Lower leg skin (tissue), 4 donors: ENCODE results near the gene UBAC2. TPM values are rescaled to one million over a fixed set of nuclear protein-coding genes. Genes with fewer than 3 reads are reported as not detected.
A peak's percentile ranks its signal among the peaks of the same experiment; 100 is the strongest.

Source experiments
- DNase-seq, 2 donors: peaks; one replicate each; pipeline ENCODE4 v3.0.0-alpha.2; 2019; ENCODE audit warnings: low spot score in 2 of 2
- H3K4me3 ChIP-seq: fragments of 200-600 bp; sonication (generic); 2 replicates; pipeline ENCODE4 v1.5.1; 2017; ENCODE audit warnings: mild to moderate bottlenecking, low read depth; ENCODE audit not compliant: poor library complexity, severe bottlenecking
- POLR2A ChIP-seq, 2 donors: fragments of 450-650 bp; IDR thresholded peaks; one replicate each; pipeline ENCODE4 v1.6.1; 2016 to 2017; ENCODE audit warnings: antibody characterized with exemption in 2 of 2, mild to moderate bottlenecking in 1 of 2, moderate library complexity in 1 of 2
- WGBS, 2 donors: methylation state at CpG; one replicate each; pipeline ENCODE4 v1.1.5; 2018; 5-methylcytosine and 5-hydroxymethylcytosine counted together
- intact Hi-C: fragments of 100-400 bp; cut with DNase I; formaldehyde crosslinking; loops from one replicate; pipeline ENCODE4 v1.15.0; 2023; ENCODE audit warnings: low total_unique reads
- total RNA-seq, 4 donors: library from RNA; depleted of rRNA; stranded (reverse); fragments of >200 nt; gene quantifications; one replicate each; pipeline ENCODE4 v1.1.0, GENCODE V29; 2016
- TF ChIP-seq, protein P1 (sequence below), 3 donors: fragments of 450-650 bp; IDR thresholded peaks; one replicate each; pipeline ENCODE4 v1.5.1; 2016; ENCODE audit warnings: antibody characterized with exemption in 3 of 3, mild to moderate bottlenecking in 3 of 3, moderate library complexity in 2 of 3

Gene UBAC2
- total RNA-seq, 4 donors from 2014 or later = 94.8 to 125 (median 106) TPM

DNA sequence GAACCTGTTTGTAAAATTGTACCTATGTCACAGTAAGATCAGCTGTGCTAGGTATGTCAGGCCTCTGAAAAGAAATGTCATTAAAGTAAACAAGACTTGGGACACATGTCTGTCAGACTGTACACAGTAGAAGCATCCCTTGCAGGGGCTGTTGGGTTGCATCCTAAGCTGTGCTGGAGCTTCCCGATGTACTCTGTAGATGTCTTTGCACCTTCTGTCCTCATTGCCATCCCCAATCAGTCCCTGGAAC, 155.3 kb downstream of the UBAC2 start:
- no peak overlapping the region for H3K4me3 ChIP-seq
- TF ChIP-seq POLR2A (IDR thresholded peaks at IDR 0.05) = no peak
- TF ChIP-seq, protein P1, sequence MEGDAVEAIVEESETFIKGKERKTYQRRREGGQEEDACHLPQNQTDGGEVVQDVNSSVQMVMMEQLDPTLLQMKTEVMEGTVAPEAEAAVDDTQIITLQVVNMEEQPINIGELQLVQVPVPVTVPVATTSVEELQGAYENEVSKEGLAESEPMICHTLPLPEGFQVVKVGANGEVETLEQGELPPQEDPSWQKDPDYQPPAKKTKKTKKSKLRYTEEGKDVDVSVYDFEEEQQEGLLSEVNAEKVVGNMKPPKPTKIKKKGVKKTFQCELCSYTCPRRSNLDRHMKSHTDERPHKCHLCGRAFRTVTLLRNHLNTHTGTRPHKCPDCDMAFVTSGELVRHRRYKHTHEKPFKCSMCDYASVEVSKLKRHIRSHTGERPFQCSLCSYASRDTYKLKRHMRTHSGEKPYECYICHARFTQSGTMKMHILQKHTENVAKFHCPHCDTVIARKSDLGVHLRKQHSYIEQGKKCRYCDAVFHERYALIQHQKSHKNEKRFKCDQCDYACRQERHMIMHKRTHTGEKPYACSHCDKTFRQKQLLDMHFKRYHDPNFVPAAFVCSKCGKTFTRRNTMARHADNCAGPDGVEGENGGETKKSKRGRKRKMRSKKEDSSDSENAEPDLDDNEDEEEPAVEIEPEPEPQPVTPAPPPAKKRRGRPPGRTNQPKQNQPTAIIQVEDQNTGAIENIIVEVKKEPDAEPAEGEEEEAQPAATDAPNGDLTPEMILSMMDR (IDR thresholded peaks at IDR 0.05) = no peak
- intact Hi-C loops = no loop called here
- no peak for DNase-seq
- WGBS, 2 donors = 30 to 38% methylated on average over 1 of the region's 1 CpG

DNA sequence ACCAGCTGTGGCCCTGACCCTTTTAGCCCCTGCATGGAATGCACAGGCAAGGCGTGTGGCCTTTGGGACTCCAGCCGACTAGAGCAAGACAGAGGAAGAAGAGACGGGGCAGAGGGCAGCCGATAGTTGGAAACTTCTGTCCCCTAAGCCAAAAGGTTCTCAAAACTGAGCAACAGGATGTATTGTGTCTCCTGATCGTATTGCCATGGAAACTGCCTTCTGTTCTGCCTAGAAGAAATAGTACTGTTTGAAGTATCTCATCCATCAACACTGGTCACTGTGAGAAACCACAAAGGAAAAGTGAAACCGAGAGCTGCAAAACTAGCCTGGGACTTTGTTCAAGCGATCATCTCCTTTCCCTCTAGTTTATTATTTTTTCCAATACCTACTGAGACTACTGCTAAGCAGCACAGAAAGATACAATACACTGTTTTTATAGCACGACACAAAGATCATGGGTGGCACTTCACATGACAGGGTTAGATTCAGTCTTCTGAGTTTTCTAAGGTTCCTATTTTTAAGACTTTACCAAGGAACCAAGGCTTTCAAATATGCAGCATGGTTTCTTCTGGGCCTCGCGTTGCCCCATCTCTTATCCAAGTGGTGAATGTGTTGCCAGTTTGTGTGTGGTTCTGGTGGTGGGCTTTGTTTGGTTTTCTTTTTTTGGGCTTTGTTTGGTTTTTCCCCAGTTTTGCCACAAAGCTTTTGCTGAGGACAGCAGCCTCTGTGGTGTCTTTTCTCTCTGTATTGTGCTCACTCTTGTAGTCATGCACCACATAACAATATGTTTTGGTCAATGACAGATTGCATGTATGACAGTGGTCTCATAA, 155.8 kb downstream of the UBAC2 start:
- peak in 1 of 2 donors; percentile 48 for DNase-seq

DNA sequence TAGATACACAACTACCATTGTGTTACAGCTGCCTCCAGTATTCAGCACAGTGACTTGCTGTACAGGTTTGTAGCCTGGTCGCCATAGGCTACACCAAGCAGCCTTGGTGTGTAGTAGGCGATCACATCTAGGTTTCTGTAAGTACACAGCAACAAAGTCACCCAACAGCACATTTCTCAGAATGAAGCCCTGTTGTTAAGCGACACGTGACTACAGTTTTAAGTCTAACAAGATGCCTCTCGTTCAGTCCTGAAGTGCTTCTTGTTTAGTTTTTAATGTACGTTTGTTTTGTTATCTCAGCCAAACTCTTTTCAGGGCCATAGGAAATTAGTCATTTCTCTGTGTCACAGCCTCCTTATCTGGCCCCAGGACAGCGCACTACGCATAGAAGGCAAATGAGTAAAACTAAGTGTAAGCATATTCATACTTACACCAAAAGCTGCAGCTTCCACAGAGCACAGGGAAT, 156.5 kb downstream of the UBAC2 start:
- no peak for TF ChIP-seq POLR2A (IDR thresholded peaks at IDR 0.05)
- TF ChIP-seq, protein P1 (IDR thresholded peaks at IDR 0.05) = no peak
- DNase-seq = peak in 1 of 2 donors; percentile 20
- WGBS, 2 donors = 79 to 83% methylated on average over 8 of the region's 8 CpGs

More for the DNA sequence above, 155.8 kb downstream of the UBAC2 start:
- intact Hi-C loops = no loop called here
- 58 to 65% methylated on average over 10 of the region's 10 CpGs for WGBS, 2 donors
- TF ChIP-seq, protein P1 (IDR thresholded peaks at IDR 0.05) = no peak
- no peak for TF ChIP-seq POLR2A (IDR thresholded peaks at IDR 0.05)
- no peak overlapping the region for H3K4me3 ChIP-seq

DNA sequence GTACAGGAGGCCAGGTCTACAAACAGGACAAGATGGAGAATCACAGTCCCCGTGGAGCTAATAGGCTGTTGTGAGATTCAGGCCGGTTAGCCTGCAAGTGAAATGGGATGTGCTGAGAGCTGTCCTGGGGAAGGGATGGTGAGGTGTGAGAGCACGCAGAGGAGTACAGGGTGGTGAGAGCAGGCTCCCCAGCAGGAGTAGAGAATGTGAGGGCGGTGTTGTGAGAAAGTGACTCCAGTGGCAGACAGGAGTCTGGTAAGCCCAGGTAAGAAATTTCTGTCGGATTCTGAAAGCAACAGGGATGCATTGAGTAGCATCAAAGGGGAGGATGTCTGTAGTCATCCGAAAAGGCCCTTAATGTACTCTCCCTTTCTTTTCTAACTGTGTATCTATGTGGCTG, 157.3 kb downstream of the UBAC2 start:
- intact Hi-C loops = no loop called here
- 89 to 91% methylated on average over 6 of the region's 6 CpGs for WGBS, 2 donors
- no peak overlapping the region for H3K4me3 ChIP-seq
- DNase-seq = peak in 1 of 2 donors; percentile 11
- TF ChIP-seq, protein P1 (IDR thresholded peaks at IDR 0.05) = no peak
- TF ChIP-seq POLR2A (IDR thresholded peaks at IDR 0.05) = no peak

More for the DNA sequence above, 156.5 kb downstream of the UBAC2 start:
- H3K4me3 ChIP-seq = no peak overlapping the region
- intact Hi-C loops = no loop called here

DNA sequence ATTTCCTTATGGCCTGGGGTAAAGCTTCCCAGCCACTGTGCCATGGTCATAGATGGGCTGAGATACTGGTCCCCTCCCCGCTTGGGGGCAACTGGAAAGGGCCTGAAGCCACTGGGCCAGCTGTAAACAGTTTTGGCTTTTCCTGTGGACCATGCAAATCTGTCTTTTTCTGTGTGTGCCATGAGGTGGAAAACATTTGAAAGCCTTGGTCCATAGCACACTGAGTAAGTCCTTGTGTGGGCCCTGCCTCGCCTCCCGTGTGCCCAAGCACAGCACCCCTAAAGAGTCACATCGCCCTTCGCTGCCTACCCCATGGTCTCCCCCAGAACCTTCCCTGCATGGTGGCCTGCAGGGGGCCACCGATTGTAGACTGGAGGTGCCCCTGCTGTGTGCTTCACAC, 158.9 kb downstream of the UBAC2 start:
- TF ChIP-seq, protein P1 (IDR thresholded peaks at IDR 0.05) = no peak
- TF ChIP-seq POLR2A (IDR thresholded peaks at IDR 0.05) = no peak
- DNase-seq = peak; percentile 9 to 68
- H3K4me3 ChIP-seq = no peak overlapping the region
- 91 to 93% methylated on average over 6 of the region's 6 CpGs for WGBS, 2 donors
- intact Hi-C loops = no loop called here
